Dendritic cell treated with granulocyte-macrophage colony-stimulating factor and Interleukin-4, amounts not matched to agents 40 ng/mL and 50 ng/mL, for 4 days (primary cell): Measurements from ENCODE around the gene CREBL2.
"Not testable (repeated sequence)": the region's sequence is repeated elsewhere in the genome, so short reads cannot be mapped to it uniquely, and the experiment has no call there.

Experiments
- H3K27ac Mint-ChIP-seq: one replicate; pipeline ENCODE4 v1.8.0; 2022; ENCODE audit warnings: mild to moderate bottlenecking, mixed read lengths
- H3K27me3 Mint-ChIP-seq: one replicate; pipeline ENCODE4 v1.8.0; 2022; ENCODE audit warnings: mild to moderate bottlenecking, mixed read lengths
- H3K36me3 Mint-ChIP-seq: one replicate; pipeline ENCODE4 v1.8.0; 2022; ENCODE audit warnings: low read depth, mixed read lengths
- H3K4me1 Mint-ChIP-seq: one replicate; pipeline ENCODE4 v1.8.0; 2022; ENCODE audit warnings: low read depth, mixed read lengths
- H3K4me3 Mint-ChIP-seq: one replicate; pipeline ENCODE4 v1.8.0; 2022; ENCODE audit warnings: mild to moderate bottlenecking, moderate library complexity, mixed read lengths
- H3K9me3 Mint-ChIP-seq: one replicate; pipeline ENCODE4 v1.8.0; 2022; ENCODE audit warnings: mixed read lengths
- intact Hi-C: fragments of 100-400 bp; cut with micrococcal nuclease; formaldehyde crosslinking; loops from one replicate; pipeline ENCODE4 v1.15.0; 2022

The CREBL2 gene

DNA sequence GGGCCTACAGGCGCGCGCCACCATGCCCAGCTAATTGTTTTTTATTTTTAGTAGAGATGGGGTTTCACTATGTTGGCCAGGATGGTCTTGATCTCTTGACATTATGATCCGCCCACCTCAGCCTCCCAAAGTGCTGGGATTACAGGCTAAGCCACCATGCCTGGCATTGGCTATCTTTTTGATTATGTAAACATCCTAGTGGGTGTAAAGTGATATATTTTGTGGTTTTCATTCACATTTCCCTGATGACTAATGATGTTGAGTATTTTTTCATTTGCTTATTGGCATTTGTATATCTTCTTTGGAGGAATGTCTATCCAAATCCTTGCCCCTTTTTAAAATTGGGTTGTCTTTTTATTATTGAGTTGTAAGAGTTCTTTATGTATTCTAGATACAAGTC, 16.3 kb downstream of the CREBL2 start:
- Mint-ChIP-seq H3K27me3 (no peaks in the 10 kb centered on the region), H3K27ac (no peak overlapping the region), H3K9me3 (peaks cover 9% of the 10 kb centered on the region), H3K4me1 (peaks cover 83% of the 10 kb centered on the region), H3K4me3 (no peak overlapping the region), H3K36me3 (peaks cover 66% of the 10 kb centered on the region)
- intact Hi-C loops, result no loop called here

DNA sequence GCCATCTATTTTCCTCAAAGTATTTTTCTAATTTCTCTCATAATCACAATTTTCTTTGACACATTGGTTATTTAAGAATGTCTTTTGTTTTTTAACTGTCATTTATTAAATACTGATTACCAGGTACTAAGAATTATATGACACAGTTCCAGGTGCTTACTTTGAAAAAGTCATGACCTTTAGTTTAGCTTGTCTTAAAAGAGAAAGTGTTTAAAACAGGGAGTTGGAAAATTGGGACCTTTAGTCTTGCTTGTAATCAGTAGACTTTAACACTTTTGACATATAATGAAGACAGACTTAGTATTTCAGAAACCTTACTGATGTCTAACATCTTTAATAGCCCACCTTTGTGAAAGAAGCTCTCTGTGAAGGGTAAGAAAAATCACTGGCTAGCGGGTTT, 19.2 kb downstream of the CREBL2 start:
- intact Hi-C loops, result no loop called here
- no peaks in the 10 kb centered on the region for H3K27me3 Mint-ChIP-seq
- H3K4me1 Mint-ChIP-seq, result peaks cover 59% of the 10 kb centered on the region
- no peak overlapping the region for H3K4me3 Mint-ChIP-seq
- H3K9me3 Mint-ChIP-seq, result no peaks in the 10 kb centered on the region
- peaks cover 70% of the 10 kb centered on the region for H3K36me3 Mint-ChIP-seq
- H3K27ac Mint-ChIP-seq, result peak overlapping the region; percentile 27

DNA sequence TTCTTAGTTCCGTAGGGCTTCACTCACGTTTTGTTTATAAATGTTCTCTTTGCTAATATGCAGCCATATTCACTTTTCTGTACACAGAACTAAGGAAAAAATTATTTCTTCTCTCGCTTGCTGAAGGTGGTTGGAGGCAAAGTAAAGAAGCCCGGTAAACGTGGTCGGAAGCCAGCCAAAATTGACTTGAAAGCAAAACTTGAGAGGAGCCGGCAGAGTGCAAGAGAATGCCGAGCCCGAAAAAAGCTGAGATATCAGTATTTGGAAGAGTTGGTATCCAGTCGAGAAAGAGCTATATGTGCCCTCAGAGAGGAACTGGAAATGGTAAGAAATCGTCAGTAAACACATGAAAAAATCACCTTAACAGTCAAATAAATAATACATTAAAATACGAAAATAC, 24.0 kb downstream of the CREBL2 start:
- H3K27ac Mint-ChIP-seq, result no peak overlapping the region
- intact Hi-C loops, result no loop called here
- H3K4me1 Mint-ChIP-seq, result peaks cover 21% of the 10 kb centered on the region
- H3K27me3 Mint-ChIP-seq, result no peaks in the 10 kb centered on the region
- H3K4me3 Mint-ChIP-seq, result no peak overlapping the region
- peaks cover 11% of the 10 kb centered on the region for H3K9me3 Mint-ChIP-seq
- H3K36me3 Mint-ChIP-seq, result peaks cover 82% of the 10 kb centered on the region

DNA sequence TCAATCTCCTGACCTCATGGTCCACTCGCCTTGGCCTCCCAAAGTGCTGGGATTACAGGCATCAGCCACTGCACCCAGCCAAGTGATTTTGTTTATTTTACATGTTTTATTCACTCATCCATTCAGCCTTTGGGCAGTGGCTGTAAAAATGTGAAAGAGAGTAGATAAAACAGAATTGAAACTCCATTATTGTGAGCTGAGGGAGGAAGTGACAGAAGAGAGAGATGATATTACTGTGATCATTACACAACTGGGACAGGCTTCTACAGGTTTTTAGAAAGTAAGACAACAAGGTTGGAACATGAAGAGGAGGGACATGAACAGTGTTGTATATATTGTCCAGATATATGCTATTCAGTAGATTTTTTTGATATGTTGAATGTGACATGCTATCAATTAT, 25.0 kb downstream of the CREBL2 start:
- Mint-ChIP-seq H3K27ac (peak overlapping the region; percentile 60), H3K9me3 (peaks cover 11% of the 10 kb centered on the region), H3K36me3 (peaks cover 86% of the 10 kb centered on the region), H3K4me1 (peaks cover 12% of the 10 kb centered on the region), H3K27me3 (no peaks in the 10 kb centered on the region), H3K4me3 (peak overlapping the region; percentile 5)
- intact Hi-C loops, result no loop called here

DNA sequence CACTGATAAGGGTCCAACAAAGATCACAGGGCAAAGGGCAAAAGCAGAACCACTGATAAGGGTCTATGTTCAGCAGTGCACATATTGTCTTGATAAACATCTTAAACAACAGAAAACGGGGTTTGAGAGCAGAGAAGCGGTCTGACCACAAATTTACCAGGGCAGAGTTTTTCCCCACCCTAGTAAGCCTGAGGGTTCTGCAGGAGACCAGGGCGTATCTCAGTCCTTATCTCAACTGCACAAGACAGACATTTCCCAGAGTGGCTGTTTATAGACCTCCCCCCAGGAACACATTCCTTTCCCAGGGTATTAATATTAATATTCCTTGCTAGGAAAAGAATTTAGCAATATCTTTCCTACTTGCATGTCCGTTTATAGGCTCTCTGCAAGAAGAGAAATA, 28.3 kb downstream of the CREBL2 start:
- peaks cover 11% of the 10 kb centered on the region for H3K9me3 Mint-ChIP-seq
- H3K27me3 Mint-ChIP-seq, H3K4me3 Mint-ChIP-seq, H3K4me1 Mint-ChIP-seq, H3K27ac Mint-ChIP-seq, intact Hi-C loops: not testable (repeated sequence)
- peaks cover 98% of the 10 kb centered on the region for H3K36me3 Mint-ChIP-seq

DNA sequence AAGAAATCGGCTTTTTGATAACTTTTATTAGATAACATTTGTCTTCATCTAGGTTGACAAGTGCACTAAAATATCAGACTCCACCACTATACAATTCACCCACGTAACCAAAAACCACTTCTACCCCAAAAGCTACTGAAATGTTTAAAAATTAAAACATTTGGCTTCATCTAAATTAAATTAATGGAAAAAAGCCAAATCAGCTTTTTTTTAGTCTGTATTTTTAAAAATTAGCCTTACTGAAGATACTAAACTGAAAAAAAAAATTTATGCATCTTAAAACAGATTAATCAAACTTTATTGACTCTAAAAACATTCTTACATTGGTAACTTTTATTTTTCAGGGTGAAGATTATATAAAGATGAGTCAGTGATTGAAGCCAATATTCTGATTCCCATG, 30.0 kb downstream of the CREBL2 start:
- H3K4me1 Mint-ChIP-seq, result peaks cover 3% of the 10 kb centered on the region
- peaks cover 98% of the 10 kb centered on the region for H3K36me3 Mint-ChIP-seq
- no peak overlapping the region for H3K4me3 Mint-ChIP-seq
- no peaks in the 10 kb centered on the region for H3K27me3 Mint-ChIP-seq
- intact Hi-C loops, result no loop called here
- no peak overlapping the region for H3K27ac Mint-ChIP-seq
- H3K9me3 Mint-ChIP-seq, result peaks cover 15% of the 10 kb centered on the region

DNA sequence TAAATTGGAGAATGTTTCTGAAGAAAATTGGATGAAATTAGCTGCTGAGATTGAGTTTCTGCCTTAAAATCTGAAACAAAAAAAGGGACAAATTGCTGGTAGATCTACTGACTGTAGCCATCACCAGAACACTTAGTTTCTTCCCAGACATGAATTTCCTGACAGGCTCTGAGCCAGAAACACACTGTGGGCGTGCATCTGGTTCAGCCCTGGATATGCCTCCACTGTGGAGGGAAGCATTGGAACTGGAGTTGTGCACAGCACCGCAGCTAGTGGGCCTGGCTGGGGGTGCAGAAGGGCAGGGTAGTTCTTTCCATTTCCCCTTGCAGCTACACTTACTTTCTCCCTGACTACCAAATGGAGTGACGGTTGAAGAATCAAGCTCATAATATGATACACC, 31.2 kb downstream of the CREBL2 start:
- Mint-ChIP-seq H3K27me3 (no peaks in the 10 kb centered on the region), H3K4me1 (no peaks in the 10 kb centered on the region), H3K4me3 (no peak overlapping the region), H3K27ac (peak overlapping the region; percentile 43), H3K9me3 (peaks cover 27% of the 10 kb centered on the region), H3K36me3 (peaks cover 98% of the 10 kb centered on the region)
- intact Hi-C loops, result no loop called here

DNA sequence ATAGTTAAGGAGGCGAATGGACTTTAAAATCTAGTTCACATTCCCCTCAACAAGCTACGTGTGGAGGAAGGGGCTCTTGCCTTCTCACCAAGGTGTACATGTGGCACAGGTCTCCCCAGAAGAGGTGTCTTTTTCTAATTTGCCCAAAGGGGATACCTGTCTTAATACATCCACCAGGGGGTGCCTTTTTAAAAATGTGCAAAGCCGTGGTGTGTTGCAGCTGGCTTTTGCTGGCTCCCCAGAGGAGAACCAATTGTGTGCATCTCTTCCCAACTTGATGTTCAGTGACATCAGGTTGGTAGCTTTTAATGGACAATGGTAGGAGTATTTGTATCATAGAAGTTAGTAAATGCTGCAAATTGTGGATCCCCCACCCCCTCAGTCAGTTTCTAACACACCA, 33.8 kb downstream of the CREBL2 start:
- Mint-ChIP-seq H3K27ac (no peak overlapping the region), H3K36me3 (peaks cover 90% of the 10 kb centered on the region), H3K27me3 (no peaks in the 10 kb centered on the region), H3K4me1 (no peaks in the 10 kb centered on the region), H3K4me3 (no peak overlapping the region), H3K9me3 (peaks cover 37% of the 10 kb centered on the region)
- intact Hi-C loops, result no loop called here

DNA sequence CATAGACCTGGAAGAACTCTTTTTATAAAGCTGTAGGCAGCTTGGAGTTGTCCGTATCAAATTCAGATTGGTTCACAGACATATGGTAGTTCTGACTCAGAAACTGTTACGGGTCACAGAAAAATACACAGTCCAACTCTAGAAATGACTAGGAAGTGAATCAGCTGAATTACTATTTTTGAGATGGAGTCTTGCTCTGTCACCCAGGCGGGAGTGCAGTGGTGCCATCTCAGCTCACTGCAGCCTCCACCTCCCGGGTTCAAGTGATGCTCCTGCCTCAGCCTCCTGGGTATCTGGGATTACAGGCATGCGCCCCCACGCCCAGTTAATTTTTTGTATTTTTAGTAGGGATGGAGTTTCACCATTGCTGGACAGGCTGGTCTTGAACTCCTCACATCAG, 34.3 kb downstream of the CREBL2 start:
- intact Hi-C loops, H3K4me1 Mint-ChIP-seq, H3K4me3 Mint-ChIP-seq, H3K27ac Mint-ChIP-seq, H3K27me3 Mint-ChIP-seq: not testable (repeated sequence)
- peaks cover 39% of the 10 kb centered on the region for H3K9me3 Mint-ChIP-seq
- peaks cover 85% of the 10 kb centered on the region for H3K36me3 Mint-ChIP-seq

DNA sequence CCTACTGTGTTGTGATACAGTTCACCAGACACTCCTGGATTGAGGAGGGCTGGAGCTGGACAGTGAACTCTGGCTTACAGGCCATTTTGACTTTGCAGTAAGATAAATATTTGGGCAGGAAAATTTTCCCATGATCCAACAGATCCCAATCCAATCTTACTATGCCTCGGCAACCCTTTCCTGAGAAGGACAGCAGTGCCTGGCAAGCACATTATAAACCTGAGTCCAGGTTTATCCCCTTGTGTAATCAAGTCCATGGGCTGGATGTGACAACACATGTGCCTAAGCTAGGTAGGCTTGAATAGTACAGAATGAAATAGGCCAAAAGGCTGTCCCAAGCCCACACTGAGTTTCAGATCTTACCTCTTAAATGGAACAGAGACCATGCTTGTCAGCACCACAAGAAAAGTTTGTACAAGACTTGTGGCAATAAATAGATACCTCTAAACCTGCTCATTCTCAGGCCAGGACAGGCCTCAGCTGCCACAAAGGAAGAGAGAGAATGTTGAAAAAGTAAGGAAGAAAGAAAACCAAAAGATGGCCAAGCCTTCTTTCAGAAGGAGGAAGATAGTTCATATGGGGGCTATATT, 34.9 kb downstream of the CREBL2 start:
- no peaks in the 10 kb centered on the region for H3K27me3 Mint-ChIP-seq
- peaks cover 45% of the 10 kb centered on the region for H3K9me3 Mint-ChIP-seq
- peaks cover 79% of the 10 kb centered on the region for H3K36me3 Mint-ChIP-seq
- no peak overlapping the region for H3K27ac Mint-ChIP-seq
- intact Hi-C loops, result no loop called here
- H3K4me1 Mint-ChIP-seq, result no peaks in the 10 kb centered on the region
- H3K4me3 Mint-ChIP-seq, result no peak overlapping the region

DNA sequence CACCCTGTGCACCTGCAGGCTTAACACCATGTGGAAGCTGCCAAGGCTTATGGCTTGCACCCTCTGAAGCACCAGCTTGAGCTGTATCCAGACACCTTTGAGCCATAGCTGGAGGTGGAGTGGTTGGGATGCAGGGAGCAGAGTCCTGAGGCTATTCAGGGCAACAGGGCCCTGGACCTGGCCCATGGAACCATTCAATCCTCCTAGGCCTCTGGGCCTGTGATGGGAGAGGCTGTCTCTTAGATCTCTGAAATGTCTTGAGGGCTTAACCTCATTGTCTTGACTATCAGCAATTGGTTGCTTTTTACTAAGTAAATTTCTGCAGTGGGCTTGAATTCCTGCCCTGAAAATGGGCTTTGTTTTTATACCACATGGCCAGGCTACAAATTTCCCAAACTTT, 36.6 kb downstream of the CREBL2 start:
- Mint-ChIP-seq H3K27me3 (no peaks in the 10 kb centered on the region), H3K36me3 (peaks cover 63% of the 10 kb centered on the region), H3K9me3 (peaks cover 49% of the 10 kb centered on the region), H3K27ac (no peak overlapping the region), H3K4me3 (no peak overlapping the region), H3K4me1 (no peaks in the 10 kb centered on the region)
- intact Hi-C loops, result no loop called here

DNA sequence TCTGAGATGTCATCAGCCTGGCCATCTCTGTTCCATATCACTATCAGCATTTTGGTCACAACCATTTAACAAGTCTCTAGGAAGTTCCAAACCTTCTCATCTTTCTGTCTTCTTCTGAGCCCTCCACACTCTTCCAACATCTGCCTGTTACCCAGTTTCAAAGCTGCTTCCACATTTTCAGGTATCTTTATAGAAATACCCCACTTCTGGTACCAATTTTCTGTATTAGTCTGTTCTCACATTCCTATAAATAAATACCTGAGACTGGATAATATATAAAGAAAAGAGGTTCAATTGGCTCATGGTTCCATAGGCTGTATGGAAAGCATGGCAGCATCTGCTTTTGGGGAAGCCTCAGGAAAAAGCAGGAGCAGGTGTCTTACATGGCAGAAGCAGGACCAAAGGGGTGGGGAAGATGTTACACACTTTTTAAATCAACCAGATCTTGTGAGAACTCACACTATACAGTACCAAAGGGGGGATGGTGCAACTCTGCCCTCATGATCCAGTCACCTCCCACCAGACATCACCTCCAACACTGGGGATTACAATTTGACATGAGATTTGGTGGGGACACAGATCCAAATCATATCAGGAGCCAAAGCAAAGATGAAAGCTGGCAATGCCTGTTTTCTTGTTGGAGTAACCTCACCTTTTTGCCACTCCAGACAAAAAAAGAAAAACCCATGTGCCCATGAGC, 37.4 kb downstream of the CREBL2 start:
- Mint-ChIP-seq H3K36me3 (peaks cover 55% of the 10 kb centered on the region), H3K4me3 (no peak overlapping the region), H3K4me1 (peaks cover 3% of the 10 kb centered on the region), H3K27me3 (no peaks in the 10 kb centered on the region), H3K27ac (no peak overlapping the region), H3K9me3 (peaks cover 49% of the 10 kb centered on the region)
- intact Hi-C loops, result no loop called here

DNA sequence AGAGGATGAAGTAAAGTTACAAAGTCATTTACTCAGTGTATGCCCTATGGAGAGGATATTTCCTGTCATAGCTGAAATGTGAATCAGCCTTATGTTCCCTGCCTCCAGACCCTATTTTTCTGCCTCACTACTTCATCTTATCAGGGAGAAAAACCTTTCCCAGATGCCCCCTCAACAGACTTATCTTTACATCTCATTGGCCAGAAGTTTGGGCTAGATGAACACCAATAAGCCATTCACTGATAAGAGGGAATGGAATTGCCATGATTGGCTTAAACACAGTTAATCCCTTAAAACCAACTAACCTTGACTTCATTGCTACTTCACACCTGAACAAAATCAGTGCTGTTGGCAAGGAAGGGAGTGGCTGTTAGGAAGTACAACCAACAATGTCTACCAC, 40.1 kb downstream of the CREBL2 start:
- peaks cover 20% of the 10 kb centered on the region for H3K4me1 Mint-ChIP-seq
- peaks cover 29% of the 10 kb centered on the region for H3K36me3 Mint-ChIP-seq
- H3K4me3 Mint-ChIP-seq, result no peak overlapping the region
- intact Hi-C loops, result no loop called here
- H3K27me3 Mint-ChIP-seq, result no peaks in the 10 kb centered on the region
- no peak overlapping the region for H3K27ac Mint-ChIP-seq
- H3K9me3 Mint-ChIP-seq, result peaks cover 45% of the 10 kb centered on the region

DNA sequence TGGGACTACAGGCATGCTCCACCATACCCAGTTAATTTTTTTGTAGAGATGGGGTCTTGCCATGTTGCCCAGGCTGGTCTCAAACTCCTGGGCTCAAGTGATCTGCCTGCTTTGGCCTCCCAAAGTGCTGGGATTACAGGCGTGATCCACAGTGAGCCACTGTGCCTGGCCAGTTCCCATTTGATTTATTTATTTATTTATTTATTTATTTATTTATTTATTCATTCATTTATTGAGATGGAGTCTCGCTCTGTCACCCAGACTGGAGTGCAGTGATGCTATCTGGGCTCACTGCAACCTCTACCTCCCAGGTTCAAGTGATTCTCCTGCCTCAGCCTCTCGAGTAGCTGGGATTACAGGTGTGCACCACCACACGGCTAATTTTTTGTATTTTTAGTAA, 41.0 kb downstream of the CREBL2 start:
- H3K4me3 Mint-ChIP-seq, intact Hi-C loops, H3K27me3 Mint-ChIP-seq, H3K27ac Mint-ChIP-seq: not testable (repeated sequence)
- peaks cover 20% of the 10 kb centered on the region for H3K36me3 Mint-ChIP-seq
- H3K9me3 Mint-ChIP-seq, result peaks cover 35% of the 10 kb centered on the region
- peaks cover 20% of the 10 kb centered on the region for H3K4me1 Mint-ChIP-seq

DNA sequence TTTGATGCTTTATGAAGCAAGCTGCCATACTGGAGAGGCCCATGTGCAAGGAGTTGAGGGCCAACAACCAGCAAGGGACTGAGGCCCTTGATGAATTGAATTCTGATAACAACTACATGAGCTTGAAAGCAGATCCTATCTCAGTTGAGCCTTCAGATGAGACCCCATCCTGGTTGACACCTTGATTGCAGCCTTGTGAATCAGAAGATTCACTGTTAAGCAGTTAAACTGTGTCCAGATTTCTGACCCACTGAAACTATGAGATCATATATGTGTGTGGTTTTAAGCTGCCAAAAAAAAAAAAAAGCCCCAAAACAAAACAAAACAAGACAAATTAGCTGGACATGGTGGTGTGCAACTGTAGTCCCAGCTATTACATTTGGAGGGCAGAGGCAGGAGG, 42.2 kb downstream of the CREBL2 start:
- Mint-ChIP-seq H3K9me3 (peaks cover 23% of the 10 kb centered on the region), H3K27ac (peak overlapping the region; percentile 30), H3K27me3 (no peaks in the 10 kb centered on the region), H3K4me1 (peaks cover 20% of the 10 kb centered on the region), H3K4me3 (no peak overlapping the region), H3K36me3 (peaks cover 7% of the 10 kb centered on the region)
- intact Hi-C loops, result no loop called here
